GM21390 (cell line): ENCODE data around the gene MYO9A.
A peak's percentile ranks its signal among the peaks of the same experiment; 100 is the strongest.
"Not testable (repeated sequence)": the region's sequence is repeated elsewhere in the genome, so short reads cannot be mapped to it uniquely, and the experiment has no call there.

ENCODE experiments used
- ATAC-seq: cut with Tn5 transposase; IDR thresholded peaks from one replicate; pipeline ENCODE4 v1.9.1; 2021; ENCODE audit not compliant: unreplicated experiment

The MYO9A gene

GRCh38 chr15:72099155-72099554 lies 18.8 kb downstream of the MYO9A start:
- ATAC-seq = no peak

- no peak for ATAC-seq
Measured at GRCh38 chr15:72098040-72098439, 19.9 kb downstream of the MYO9A start.

DNA sequence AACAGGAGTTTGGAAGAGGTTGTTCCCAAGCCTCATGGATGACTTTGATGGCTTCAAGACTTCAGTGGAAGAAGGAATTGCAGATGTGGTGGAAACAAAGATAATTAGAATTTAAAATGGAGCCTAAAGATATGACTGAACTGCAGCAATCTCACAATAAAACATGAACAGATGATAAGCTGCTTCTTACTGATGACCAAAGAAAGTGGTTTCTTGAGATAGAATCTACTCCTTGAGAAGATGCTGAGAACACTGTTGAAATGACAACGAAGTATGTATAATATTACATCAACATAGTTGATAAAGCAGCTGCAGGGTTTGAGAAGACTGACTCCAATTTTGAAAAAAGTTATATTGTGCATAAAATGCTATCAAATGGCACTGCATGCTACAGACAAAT lies 21.2 kb downstream of the MYO9A start:
- ATAC-seq = no peak

DNA sequence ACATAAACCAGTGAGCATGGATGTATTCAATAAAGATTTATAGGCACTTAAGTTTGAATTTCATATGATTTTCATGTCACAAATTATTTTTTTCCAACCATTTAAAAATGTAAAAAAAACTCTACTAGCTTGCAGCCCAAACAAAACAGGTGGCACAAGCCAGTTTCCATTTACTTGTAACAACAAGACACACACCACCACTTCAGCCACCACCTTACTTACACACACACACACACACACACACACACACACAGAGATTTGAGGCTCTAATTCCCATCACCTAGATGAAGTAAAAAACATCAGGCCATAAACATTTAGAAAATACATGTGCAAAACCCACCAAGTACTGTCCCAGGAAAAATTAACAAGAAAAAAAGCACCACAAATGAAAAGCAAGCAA lies 25.3 kb downstream of the MYO9A start:
- no peak for ATAC-seq

DNA sequence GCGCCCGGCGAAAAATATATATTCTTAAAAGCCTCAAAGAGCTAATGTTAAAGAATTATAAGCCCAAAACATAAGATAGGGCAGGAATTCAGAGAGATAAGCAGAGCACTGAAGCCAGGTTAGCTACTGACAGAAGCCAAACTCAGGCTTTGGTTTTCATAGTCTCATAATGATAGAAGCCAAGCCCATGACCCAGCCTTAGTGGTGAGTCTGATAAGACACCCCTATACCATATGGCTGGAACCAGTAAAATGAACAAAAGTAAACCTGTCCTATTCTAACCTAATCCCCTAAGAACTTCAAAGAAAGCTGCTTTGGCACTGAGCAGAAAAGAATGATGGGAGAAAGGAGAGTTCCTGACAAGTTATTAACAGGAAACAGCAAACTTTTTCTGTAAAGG lies 25.9 kb downstream of the MYO9A start:
- ATAC-seq = no peak

GRCh38 chr15:72086920-72087648 lies 30.9 kb downstream of the MYO9A start:
- ATAC-seq = no peak

- ATAC-seq = no peak
Measured at GRCh38 chr15:72086010-72086697, 31.8 kb downstream of the MYO9A start.

DNA sequence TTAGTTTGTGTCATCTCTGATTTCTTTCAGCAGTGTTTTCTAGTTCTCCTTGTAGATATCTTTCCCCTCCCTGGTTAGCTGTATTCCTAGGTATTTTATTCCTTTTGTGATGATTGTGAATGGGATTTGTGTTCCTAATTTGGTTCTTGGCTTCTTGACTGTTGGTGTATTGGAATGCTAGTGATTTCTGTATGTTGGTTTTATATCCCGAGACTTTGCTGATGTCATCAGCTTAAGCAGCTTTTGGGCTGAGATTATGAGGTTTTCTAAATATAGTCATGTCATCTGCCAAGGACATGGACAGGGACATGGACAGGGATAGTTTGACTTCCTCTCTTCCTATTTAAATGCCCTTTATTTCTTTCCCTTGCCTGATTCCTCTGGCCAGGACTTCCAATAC lies 35.8 kb downstream of the MYO9A start:
- ATAC-seq = no peak

GRCh38 chr15:72078887-72079286 lies 39.1 kb downstream of the MYO9A start:
- peak; percentile 77 for ATAC-seq

- no peak for ATAC-seq
Measured at GRCh38 chr15:72077950-72078349, 40.0 kb downstream of the MYO9A start.

GRCh38 chr15:72074335-72075060 lies 43.5 kb downstream of the MYO9A start:
- no peak for ATAC-seq

DNA sequence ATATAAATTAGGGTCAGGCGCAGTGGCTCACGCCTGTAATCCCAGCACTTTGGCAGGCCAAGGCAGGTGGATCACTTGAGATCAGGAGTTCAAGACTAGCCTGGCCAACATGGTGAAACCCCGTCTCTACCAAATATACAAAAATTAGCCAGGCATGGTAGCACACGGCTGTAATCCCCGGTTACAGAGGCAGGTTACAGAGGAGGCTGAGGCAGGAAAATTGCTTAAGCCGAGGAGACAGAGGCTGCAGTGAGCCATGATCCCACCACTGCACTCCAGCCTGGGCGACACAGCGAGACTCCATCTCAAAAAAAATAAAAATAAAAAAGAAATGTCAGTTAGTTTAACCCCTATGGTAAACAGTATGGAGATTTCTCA lies 46.5 kb downstream of the MYO9A start:
- ATAC-seq = not testable (repeated sequence)

GRCh38 chr15:72070817-72071447 lies 47.0 kb downstream of the MYO9A start:
- no peak for ATAC-seq

DNA sequence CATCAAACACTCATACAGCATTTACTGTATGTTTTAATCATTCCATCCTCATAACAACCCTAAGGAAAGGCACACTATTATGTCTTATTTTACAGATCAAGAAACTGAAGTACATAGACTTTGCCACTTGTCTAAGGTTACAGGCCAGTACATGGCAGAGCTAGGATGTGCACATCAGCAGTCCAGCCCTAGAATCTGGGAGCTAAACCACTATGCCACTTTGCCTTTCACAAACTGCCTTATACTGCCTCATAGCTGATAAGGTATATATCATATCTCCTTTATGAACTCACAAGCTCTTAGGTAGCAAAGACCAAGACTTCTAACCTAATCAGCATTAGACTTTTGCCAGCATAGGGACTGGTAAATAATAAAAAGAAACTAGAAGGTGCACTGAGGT lies 49.1 kb downstream of the MYO9A start:
- ATAC-seq = no peak

GRCh38 chr15:72065801-72066200 lies 52.1 kb downstream of the MYO9A start:
- ATAC-seq = no peak

GRCh38 chr15:72063186-72063585 lies 54.8 kb downstream of the MYO9A start:
- no peak for ATAC-seq

GRCh38 chr15:72062319-72062718 lies 55.6 kb downstream of the MYO9A start:
- no peak for ATAC-seq

DNA sequence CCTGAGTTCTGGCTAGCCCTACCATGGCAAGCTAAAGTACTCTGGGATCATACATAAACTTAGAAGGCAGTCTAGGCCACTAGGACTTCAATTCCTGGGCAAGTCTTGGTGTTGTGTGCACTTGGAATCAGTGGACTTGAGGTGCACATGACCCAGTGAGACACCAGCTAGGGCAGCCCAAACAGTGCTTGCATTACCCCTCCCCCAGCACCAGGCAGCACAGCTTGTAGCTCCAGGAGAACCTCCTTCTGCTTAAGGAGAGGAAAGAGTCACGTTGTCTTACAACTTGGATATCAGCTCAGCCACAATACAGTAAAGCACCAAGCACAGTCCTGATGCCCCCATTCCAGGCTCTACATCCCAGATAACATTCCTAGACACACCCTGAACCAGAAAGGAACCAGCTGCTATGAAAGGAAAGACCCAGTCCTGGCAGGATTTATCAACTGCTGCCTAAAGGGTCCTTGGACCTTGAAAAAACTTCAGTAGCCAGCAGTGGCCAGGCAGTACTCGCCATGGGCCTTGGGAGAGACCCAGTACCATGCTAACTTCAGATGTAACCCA lies 57.2 kb downstream of the MYO9A start:
- ATAC-seq = no peak

- ATAC-seq = no peak
Measured at GRCh38 chr15:72058585-72058984, 59.4 kb downstream of the MYO9A start.

DNA sequence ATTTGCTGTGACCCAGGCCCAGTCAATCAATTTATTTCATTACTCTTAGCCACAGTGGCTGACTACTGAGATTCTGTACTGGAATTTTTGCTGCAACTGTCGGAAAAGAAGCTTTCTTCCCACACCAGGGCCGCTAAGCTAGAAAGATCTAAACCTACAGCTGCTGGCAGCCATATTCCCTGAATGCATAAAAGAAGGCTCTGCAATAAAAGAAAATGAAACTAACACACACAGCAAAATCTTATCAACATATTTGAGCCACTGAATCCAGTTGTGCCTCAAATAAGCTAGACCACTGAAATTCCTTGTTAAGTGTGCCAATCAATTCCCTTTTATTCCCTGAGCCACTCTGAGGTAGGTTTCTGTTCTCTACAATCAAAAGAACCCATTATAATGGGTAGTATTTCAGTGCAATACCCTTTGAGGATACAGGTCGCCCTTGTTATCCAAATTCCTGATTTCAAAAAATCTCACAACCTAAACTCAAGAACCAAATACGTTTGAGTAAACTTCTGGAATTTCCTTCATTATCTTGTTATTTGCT lies 60.3 kb downstream of the MYO9A start:
- no peak for ATAC-seq

DNA sequence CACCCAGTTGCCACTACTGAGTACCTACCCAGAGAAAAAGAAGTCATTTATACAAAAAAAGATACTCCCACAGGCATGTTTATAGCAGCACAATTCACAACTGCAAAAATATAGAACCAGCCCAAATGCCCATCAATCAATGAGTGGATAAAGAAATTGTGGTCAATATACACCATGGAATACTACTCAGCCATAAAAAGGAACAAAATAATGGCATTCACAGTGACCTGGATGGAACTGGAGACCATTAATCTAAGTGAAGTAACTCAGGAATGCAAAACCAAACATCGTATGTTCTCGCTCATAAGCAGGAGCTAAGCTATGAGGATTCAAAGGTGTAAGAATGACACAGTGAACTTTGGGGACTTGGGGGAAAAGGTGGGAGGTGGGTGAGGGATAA lies 61.7 kb downstream of the MYO9A start:
- not testable (repeated sequence) for ATAC-seq
